GM12891 (cell line): ENCODE data around the gene TUBA1A.

Experiments
- POLR2A ChIP-seq: IDR thresholded peaks from 2 replicates; pipeline ENCODE4 v1.6.1; 2011; ENCODE audit warnings: low read depth, low read length, control low read depth
- POLR2AphosphoS5 ChIP-seq: IDR thresholded peaks from 2 replicates; pipeline ENCODE4 v1.6.1; 2011; ENCODE audit warnings: low read depth, low read length, control low read depth
- POU2F2 ChIP-seq: IDR thresholded peaks from 2 replicates; pipeline ENCODE4 v1.6.1; 2011; ENCODE audit warnings: low read depth, mild to moderate bottlenecking, control low read depth, low read length, moderate library complexity
- SPI1 ChIP-seq: IDR thresholded peaks from 2 replicates; pipeline ENCODE4 v1.6.1; 2011; ENCODE audit warnings: low read depth, low read length, control low read depth
- TAF1 ChIP-seq: IDR thresholded peaks from 2 replicates; pipeline ENCODE4 v1.6.1; 2011; ENCODE audit warnings: low read depth, low read length, control low read depth

GRCh38 chr12:49146406-49146805, 42.5 kb downstream of the TUBA1A start:
- no peak for TF ChIP-seq POLR2A
- no peak for TF ChIP-seq TAF1
- no peak for TF ChIP-seq POLR2AphosphoS5
- no peak for TF ChIP-seq SPI1
- no peak for TF ChIP-seq POU2F2
